ENCODE data around the gene AMY1C. TPM values are rescaled to one million over a fixed set of nuclear protein-coding genes. Genes with fewer than 3 reads are reported as not detected.

The AMY1C gene
- not detected in 5 replicates for total RNA-seq (2022; extraction: Qiagen RNA extraction; ENCODE audit: low read depth)

GRCh38 chr1:103749598-103749997 lies at the start of gene AMY1C:
Gene AMY1C (plus strand): TSS chr1:103749898. CDS start chr1:103750470, 572 bp downstream.

Other genes with a start within 250 kb of the AMY1C start
- gene RNPC3, start 224.2 kb upstream of the AMY1C start, total RNA-seq (2022; extraction: Qiagen RNA extraction; ENCODE audit: low read depth): 4.4 to 6.7 TPM (median 5.7 TPM) in 5 replicates
- gene AMY2B, start 178.3 kb upstream of the AMY1C start, total RNA-seq (2022; extraction: Qiagen RNA extraction; ENCODE audit: low read depth): 0.33 to 0.55 TPM (median 0.43 TPM) in 5 replicates
- gene AMY2A, start 132.5 kb upstream of the AMY1C start, total RNA-seq (2022; extraction: Qiagen RNA extraction; ENCODE audit: low read depth): not detected in 5 replicates
- not detected in 5 replicates for gene AMY1A, start 94.1 kb upstream of the AMY1C start, total RNA-seq (2022; extraction: Qiagen RNA extraction; ENCODE audit: low read depth)
- gene AMY1B, start 53.7 kb upstream of the AMY1C start, total RNA-seq (2022; extraction: Qiagen RNA extraction; ENCODE audit: low read depth): not detected in 5 replicates

Data from A549 treated with GW870086 at 1 μM for 4 hours (cell line).